ENCODE results near the gene BACE2.
"Not testable (repeated sequence)": the region's sequence is repeated elsewhere in the genome, so short reads cannot be mapped to it uniquely, and the experiment has no call there.

Gene BACE2

DNA sequence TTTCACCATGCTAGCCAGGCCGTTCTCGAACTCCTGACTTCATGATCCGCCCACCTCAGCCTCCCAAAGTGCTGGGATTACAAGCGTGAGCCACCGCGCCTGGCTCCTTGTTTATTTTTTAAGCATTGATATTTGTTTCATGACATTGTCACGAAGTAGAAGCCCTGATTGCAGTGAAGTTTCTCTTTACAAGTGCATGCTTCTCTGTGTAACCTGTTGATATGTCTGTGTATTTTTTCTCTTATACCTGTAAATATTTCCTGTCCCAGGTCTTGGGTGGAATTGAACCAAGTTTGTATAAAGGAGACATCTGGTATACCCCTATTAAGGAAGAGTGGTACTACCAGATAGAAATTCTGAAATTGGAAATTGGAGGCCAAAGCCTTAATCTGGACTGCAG, 75.1 kb downstream of the BACE2 start:
- Histone ChIP-seq H3K27me3 (ENCODE audit: control insufficient read depth in 1 of 2, insufficient read depth in 2 of 2, low read length in 2 of 2) (no peaks in the 10 kb centered on the region), H3K27ac (ENCODE audit: low read depth, low read length) (no peak overlapping the region), H3K4me1 (ENCODE audit: control insufficient read depth in 1 of 2, insufficient read depth in 2 of 2, low read length in 2 of 2) (peaks cover 5 to 10% of the 10 kb centered on the region in 2 donors), H3K36me3 (ENCODE audit: control insufficient read depth in 1 of 2, insufficient read depth in 2 of 2, low read length in 2 of 2) (peaks cover 3 to 22% of the 10 kb centered on the region in 2 donors), H3K4me3 (ENCODE audit: low read depth in 1 of 2, low read length in 2 of 2) (no peak overlapping the region), H3K9me3 (ENCODE audit: control insufficient read depth in 1 of 2, low read length in 2 of 2) (no peaks in the 10 kb centered on the region), H3K9ac (ENCODE audit: low read depth in 1 of 2, low read length in 2 of 2) (no peak overlapping the region)

DNA sequence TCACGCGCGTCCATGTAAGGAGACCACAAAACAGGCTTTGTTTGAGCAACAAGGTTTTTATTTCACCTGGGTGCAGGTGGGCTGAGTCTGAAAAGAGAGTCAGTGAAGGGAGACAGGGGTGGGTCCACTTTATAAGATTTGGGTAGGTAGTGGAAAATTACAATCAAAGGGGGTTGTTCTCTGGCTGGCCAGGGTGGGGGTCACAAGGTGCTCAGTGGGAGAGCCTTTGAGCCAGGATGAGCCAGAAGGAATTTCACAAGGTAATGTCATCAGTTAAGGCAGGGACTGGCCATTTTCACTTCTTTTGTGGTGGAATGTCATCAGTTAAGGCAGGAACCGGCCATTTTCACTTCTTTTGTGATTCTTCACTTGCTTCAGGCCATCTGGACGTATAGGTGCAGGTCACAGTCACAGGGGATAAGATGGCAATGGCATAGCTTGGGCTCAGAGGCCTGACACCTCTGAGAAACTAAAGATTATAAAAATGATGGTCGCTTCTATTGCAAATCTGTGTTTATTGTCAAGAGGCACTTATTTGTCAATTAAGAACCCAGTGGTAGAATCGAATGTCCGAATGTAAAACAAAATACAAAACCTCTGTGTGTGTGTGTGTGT, 76.4 kb downstream of the BACE2 start:
- not testable (repeated sequence) for H3K9me3 ChIP-seq (ENCODE audit: control insufficient read depth in 1 of 2, low read length in 2 of 2); H3K27me3 ChIP-seq (ENCODE audit: control insufficient read depth in 1 of 2, insufficient read depth in 2 of 2, low read length in 2 of 2); H3K4me3 ChIP-seq (ENCODE audit: low read depth in 1 of 2, low read length in 2 of 2); H3K27ac ChIP-seq (ENCODE audit: low read depth, low read length); H3K9ac ChIP-seq (ENCODE audit: low read depth in 1 of 2, low read length in 2 of 2)
- Histone ChIP-seq H3K4me1 (ENCODE audit: control insufficient read depth in 1 of 2, insufficient read depth in 2 of 2, low read length in 2 of 2) (peaks cover 5 to 10% of the 10 kb centered on the region in 2 donors), H3K36me3 (ENCODE audit: control insufficient read depth in 1 of 2, insufficient read depth in 2 of 2, low read length in 2 of 2) (peaks cover 3 to 22% of the 10 kb centered on the region in 2 donors)

DNA sequence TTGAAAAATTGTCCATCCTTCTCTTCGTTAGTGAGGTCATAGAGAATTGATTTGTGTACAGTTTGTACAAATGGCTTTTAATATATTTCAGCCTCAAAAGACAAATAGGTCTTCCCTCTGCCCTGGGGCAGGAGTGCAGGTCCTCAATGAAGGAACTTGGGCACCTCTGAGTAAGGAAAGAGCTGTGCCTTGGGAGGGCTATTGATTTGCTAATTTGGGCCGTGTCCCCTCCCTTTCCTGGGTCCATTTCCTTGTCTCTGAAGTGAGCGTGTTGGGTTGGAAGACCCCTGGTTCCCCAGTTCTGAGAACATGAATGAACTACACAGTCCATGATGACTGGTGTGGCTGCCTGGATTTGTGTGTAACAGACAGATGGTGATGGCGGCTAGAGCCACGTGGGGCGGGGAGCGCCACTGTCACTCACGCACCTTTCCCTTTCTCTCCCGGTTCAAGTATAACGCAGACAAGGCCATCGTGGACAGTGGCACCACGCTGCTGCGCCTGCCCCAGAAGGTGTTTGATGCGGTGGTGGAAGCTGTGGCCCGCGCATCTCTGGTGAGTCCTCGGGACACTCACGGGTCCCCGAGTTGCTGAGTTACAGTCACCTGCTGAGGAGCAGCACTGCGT, 77.7 kb downstream of the BACE2 start:
- Histone ChIP-seq H3K4me1 (ENCODE audit: control insufficient read depth in 1 of 2, insufficient read depth in 2 of 2, low read length in 2 of 2) (peaks cover 5 to 10% of the 10 kb centered on the region in 2 donors), H3K36me3 (ENCODE audit: control insufficient read depth in 1 of 2, insufficient read depth in 2 of 2, low read length in 2 of 2) (peaks cover 3 to 20% of the 10 kb centered on the region in 2 donors), H3K9ac (ENCODE audit: low read depth in 1 of 2, low read length in 2 of 2) (no peak overlapping the region), H3K27me3 (ENCODE audit: control insufficient read depth in 1 of 2, insufficient read depth in 2 of 2, low read length in 2 of 2) (no peaks in the 10 kb centered on the region), H3K9me3 (ENCODE audit: control insufficient read depth in 1 of 2, low read length in 2 of 2) (no peaks in the 10 kb centered on the region), H3K27ac (ENCODE audit: low read depth, low read length) (no peak overlapping the region), H3K4me3 (ENCODE audit: low read depth in 1 of 2, low read length in 2 of 2) (no peak overlapping the region)

DNA sequence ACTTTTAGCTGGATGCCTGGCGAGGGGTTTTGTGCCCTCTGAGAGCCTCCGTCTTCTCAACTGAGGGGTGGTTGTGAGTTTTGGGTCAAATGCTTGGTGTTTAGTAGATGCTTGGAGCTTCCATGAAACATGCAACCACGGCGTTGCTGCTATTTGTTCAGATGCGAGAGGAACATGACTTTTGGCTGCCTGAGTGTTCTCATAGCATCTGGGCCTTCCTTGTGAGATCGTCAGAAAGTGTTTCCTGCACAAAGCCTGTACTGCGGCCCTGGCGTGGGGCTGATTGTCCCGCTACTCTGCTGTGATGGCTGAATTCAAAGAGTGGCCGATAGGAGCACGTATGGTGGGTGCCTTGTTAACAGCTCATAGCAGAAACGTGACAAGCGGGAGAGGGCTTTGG, 78.8 kb downstream of the BACE2 start:
- H3K4me1 ChIP-seq (ENCODE audit: control insufficient read depth in 1 of 2, insufficient read depth in 2 of 2, low read length in 2 of 2): peaks cover 5 to 10% of the 10 kb centered on the region in 2 donors
- peaks cover 5 to 24% of the 10 kb centered on the region in 2 donors for H3K36me3 ChIP-seq (ENCODE audit: control insufficient read depth in 1 of 2, insufficient read depth in 2 of 2, low read length in 2 of 2)
- H3K9ac ChIP-seq (ENCODE audit: low read depth in 1 of 2, low read length in 2 of 2): no peak overlapping the region
- no peaks in the 10 kb centered on the region for H3K27me3 ChIP-seq (ENCODE audit: control insufficient read depth in 1 of 2, insufficient read depth in 2 of 2, low read length in 2 of 2)
- H3K4me3 ChIP-seq (ENCODE audit: low read depth in 1 of 2, low read length in 2 of 2): no peak overlapping the region
- no peak overlapping the region for H3K27ac ChIP-seq (ENCODE audit: low read depth, low read length)
- H3K9me3 ChIP-seq (ENCODE audit: control insufficient read depth in 1 of 2, low read length in 2 of 2): no peaks in the 10 kb centered on the region

DNA sequence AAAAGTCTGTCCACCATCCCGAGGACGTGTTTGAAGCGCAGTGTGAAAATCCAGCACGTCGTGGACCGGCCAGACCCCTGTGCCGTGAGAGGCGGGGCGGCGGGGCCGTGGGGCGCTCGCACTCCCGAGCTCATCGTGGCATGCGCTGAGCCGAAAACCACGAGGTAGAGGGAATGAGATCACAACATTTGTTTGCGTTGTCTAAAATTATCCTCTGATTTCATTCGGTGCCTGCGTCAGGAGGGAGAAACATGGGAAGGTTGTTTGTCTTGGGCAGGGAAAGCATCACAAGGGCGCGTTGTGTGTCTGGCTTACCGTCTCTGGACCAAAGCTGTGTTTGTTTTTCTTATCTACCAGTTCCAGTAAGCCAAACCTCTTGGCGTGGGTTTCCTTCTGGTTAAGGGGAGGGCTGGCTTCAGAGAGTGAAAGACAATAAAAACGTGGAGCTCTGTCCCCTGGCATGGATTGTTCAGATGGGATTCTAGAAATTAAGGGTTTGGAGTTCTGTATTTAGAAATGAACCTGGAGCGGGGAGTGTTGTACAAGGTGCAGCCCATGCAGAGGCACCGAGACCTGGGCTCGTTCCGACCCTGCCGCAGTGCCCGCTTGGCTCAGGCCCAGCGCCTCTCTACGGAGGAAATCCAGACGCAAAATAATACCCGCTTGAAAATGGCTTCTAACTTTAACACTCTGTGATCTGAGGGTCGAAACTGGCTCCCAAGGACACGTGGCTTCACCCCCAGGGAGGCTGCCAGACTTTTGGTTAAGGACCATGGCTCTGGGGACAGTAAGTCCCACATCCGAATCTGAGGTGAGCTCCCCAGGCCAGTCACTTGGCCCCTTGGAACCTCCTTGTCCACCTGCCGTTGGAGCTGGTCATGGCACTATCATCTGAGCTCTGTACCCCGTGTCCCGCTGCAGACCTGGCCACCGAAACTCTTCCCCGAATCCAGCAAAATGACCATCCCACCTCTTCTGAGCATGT, 79.9 kb downstream of the BACE2 start:
- no peaks in the 10 kb centered on the region for H3K27me3 ChIP-seq (ENCODE audit: control insufficient read depth in 1 of 2, insufficient read depth in 2 of 2, low read length in 2 of 2)
- peaks cover 10 to 34% of the 10 kb centered on the region in 2 donors for H3K36me3 ChIP-seq (ENCODE audit: control insufficient read depth in 1 of 2, insufficient read depth in 2 of 2, low read length in 2 of 2)
- no peak overlapping the region for H3K27ac ChIP-seq (ENCODE audit: low read depth, low read length)
- no peak overlapping the region for H3K9ac ChIP-seq (ENCODE audit: low read depth in 1 of 2, low read length in 2 of 2)
- no peaks in the 10 kb centered on the region for H3K9me3 ChIP-seq (ENCODE audit: control insufficient read depth in 1 of 2, low read length in 2 of 2)
- peak overlapping the region in 1 of 2 donors; percentile 25 for H3K4me3 ChIP-seq (ENCODE audit: low read depth in 1 of 2, low read length in 2 of 2)
- peaks cover 0 to 10% of the 10 kb centered on the region in 2 donors for H3K4me1 ChIP-seq (ENCODE audit: control insufficient read depth in 1 of 2, insufficient read depth in 2 of 2, low read length in 2 of 2)

DNA sequence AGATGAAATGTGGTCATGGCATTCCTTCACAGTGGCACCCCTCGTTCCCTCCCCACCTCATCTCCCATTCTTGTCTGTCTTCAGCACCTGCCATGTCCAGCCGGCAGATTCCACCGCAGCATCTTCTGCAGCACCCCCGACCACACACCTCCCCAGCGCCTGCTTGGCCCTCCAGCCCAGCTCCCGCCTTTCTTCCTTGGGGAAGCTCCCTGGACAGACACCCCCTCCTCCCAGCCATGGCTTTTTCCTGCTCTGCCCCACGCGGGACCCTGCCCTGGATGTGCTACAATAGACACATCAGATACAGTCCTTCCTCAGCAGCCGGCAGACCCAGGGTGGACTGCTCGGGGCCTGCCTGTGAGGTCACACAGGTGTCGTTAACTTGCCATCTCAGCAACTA, 81.5 kb downstream of the BACE2 start:
- H3K36me3 ChIP-seq (ENCODE audit: control insufficient read depth in 1 of 2, insufficient read depth in 2 of 2, low read length in 2 of 2): peaks cover 14 to 30% of the 10 kb centered on the region in 2 donors
- H3K4me1 ChIP-seq (ENCODE audit: control insufficient read depth in 1 of 2, insufficient read depth in 2 of 2, low read length in 2 of 2): peaks cover 0 to 10% of the 10 kb centered on the region in 2 donors
- H3K27ac ChIP-seq (ENCODE audit: low read depth, low read length): no peak overlapping the region
- H3K4me3 ChIP-seq (ENCODE audit: low read depth in 1 of 2, low read length in 2 of 2): no peak overlapping the region
- H3K9me3 ChIP-seq (ENCODE audit: control insufficient read depth in 1 of 2, low read length in 2 of 2): no peaks in the 10 kb centered on the region
- H3K27me3 ChIP-seq (ENCODE audit: control insufficient read depth in 1 of 2, insufficient read depth in 2 of 2, low read length in 2 of 2): no peaks in the 10 kb centered on the region
- no peak overlapping the region for H3K9ac ChIP-seq (ENCODE audit: low read depth in 1 of 2, low read length in 2 of 2)

DNA sequence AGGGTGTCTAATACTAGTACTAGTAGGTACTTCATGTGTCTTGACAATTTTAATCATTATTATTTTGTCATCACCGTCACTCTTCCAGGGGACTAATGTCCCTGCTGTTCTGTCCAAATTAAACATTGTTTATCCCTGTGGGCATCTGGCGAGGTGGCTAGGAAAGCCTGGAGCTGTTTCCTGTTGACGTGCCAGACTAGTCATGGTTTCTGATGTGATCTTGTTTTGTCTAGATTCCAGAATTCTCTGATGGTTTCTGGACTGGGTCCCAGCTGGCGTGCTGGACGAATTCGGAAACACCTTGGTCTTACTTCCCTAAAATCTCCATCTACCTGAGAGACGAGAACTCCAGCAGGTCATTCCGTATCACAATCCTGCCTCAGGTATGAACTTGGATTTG, 82.6 kb downstream of the BACE2 start:
- H3K36me3 ChIP-seq (ENCODE audit: control insufficient read depth in 1 of 2, insufficient read depth in 2 of 2, low read length in 2 of 2): peaks cover 14 to 26% of the 10 kb centered on the region in 2 donors
- no peaks in the 10 kb centered on the region for H3K27me3 ChIP-seq (ENCODE audit: control insufficient read depth in 1 of 2, insufficient read depth in 2 of 2, low read length in 2 of 2)
- H3K4me3 ChIP-seq (ENCODE audit: low read depth in 1 of 2, low read length in 2 of 2): no peak overlapping the region
- H3K9ac ChIP-seq (ENCODE audit: low read depth in 1 of 2, low read length in 2 of 2): no peak overlapping the region
- peaks cover 0 to 10% of the 10 kb centered on the region in 2 donors for H3K4me1 ChIP-seq (ENCODE audit: control insufficient read depth in 1 of 2, insufficient read depth in 2 of 2, low read length in 2 of 2)
- no peak overlapping the region for H3K27ac ChIP-seq (ENCODE audit: low read depth, low read length)
- H3K9me3 ChIP-seq (ENCODE audit: control insufficient read depth in 1 of 2, low read length in 2 of 2): no peaks in the 10 kb centered on the region

DNA sequence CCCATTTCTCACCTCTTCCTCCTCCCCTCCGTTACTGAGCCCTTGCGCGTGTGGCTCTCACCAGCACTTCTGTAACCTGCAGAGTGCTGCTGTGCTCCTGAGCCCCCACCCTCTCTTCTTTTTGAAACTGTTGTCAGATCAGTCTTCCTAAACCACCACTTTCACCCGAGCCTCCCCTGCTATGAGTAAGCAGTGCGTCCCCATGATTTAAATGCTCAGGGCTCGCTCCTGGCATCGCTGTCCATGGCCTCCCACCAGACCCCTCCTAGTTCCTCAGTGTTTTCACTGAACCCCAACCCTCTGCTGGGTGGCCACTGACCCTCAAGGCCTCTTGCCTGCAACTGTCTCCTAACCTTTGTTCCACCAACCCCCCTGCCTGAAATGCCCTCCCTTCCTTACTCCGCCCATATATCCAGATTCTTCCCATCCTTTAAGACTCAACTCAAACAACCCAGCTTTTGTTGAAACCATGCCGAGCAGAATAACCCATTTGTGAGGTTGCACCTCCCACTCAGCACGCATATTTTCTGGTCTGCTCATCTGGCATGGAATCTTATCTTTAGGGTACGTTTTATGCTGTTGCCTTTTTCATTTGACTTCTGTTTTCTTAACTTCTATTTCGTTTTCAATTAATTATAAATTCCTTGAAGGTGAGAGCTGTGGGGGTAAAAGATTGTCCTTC, 84.1 kb downstream of the BACE2 start:
- no peaks in the 10 kb centered on the region for H3K27me3 ChIP-seq (ENCODE audit: control insufficient read depth in 1 of 2, insufficient read depth in 2 of 2, low read length in 2 of 2)
- H3K9me3 ChIP-seq (ENCODE audit: control insufficient read depth in 1 of 2, low read length in 2 of 2): no peaks in the 10 kb centered on the region
- H3K9ac ChIP-seq (ENCODE audit: low read depth in 1 of 2, low read length in 2 of 2): no peak overlapping the region
- no peak overlapping the region for H3K4me3 ChIP-seq (ENCODE audit: low read depth in 1 of 2, low read length in 2 of 2)
- no peak overlapping the region for H3K27ac ChIP-seq (ENCODE audit: low read depth, low read length)
- H3K4me1 ChIP-seq (ENCODE audit: control insufficient read depth in 1 of 2, insufficient read depth in 2 of 2, low read length in 2 of 2): peaks cover 0 to 10% of the 10 kb centered on the region in 2 donors
- H3K36me3 ChIP-seq (ENCODE audit: control insufficient read depth in 1 of 2, insufficient read depth in 2 of 2, low read length in 2 of 2): peaks cover 11 to 21% of the 10 kb centered on the region in 2 donors

DNA sequence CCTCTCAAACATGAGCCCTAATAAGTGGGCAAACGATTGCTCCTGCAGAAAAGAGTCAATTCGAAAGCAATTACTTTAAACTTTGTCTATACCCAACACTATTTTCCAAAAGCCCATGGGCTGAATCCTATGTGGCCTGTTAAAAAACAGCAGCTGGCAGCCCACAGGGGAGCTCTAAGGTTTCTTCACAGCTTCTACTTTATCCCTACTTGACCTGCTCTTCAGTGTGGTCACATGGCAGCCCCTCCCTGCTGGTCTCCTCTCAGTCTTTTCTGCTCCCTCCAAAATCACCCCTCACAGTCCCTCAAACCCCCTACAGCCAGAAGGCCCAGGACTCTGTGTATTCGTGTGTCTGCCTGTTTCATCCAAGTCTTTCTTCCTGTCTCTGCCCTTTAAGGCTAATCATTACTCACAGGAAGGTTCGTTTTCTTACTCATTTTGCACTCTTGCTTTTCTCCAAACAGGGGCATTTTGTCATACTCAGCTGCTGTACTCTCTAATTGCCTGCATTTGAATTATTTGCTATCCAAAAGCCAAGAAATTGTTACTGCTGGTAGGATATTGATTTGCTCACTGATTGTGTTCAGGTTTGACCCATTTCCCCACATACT, 86.2 kb downstream of the BACE2 start:
- Histone ChIP-seq H3K9ac (ENCODE audit: low read depth in 1 of 2, low read length in 2 of 2) (no peak overlapping the region), H3K4me3 (ENCODE audit: low read depth in 1 of 2, low read length in 2 of 2) (no peak overlapping the region), H3K4me1 (ENCODE audit: control insufficient read depth in 1 of 2, insufficient read depth in 2 of 2, low read length in 2 of 2) (no peaks in the 10 kb centered on the region), H3K9me3 (ENCODE audit: control insufficient read depth in 1 of 2, low read length in 2 of 2) (no peaks in the 10 kb centered on the region), H3K36me3 (ENCODE audit: control insufficient read depth in 1 of 2, insufficient read depth in 2 of 2, low read length in 2 of 2) (peaks cover 11 to 19% of the 10 kb centered on the region in 2 donors), H3K27me3 (ENCODE audit: control insufficient read depth in 1 of 2, insufficient read depth in 2 of 2, low read length in 2 of 2) (no peaks in the 10 kb centered on the region), H3K27ac (ENCODE audit: low read depth, low read length) (no peak overlapping the region)

All from duodenal mucosa (tissue), 2 donors.